ENCODE data around the gene ATP1A2.

ATP1A2 gene

GRCh38 chr1:160084771-160085321, 30.7 kb upstream of the ATP1A2 start:
- peaks cover 4 to 28% (median 15%) of the 10 kb centered on the region in 5 donors for H3K36me3 ChIP-seq (ENCODE audit: control insufficient read depth in 5 of 5, insufficient read depth in 5 of 5, low read length in 5 of 5)
- no peak overlapping the region for H3K4me3 ChIP-seq (ENCODE audit: low read depth in 1 of 5, low read length in 5 of 5)
- H3K27ac ChIP-seq (ENCODE audit: low read depth, low read length) = no peak overlapping the region
- no peaks in the 10 kb centered on the region for H3K9me3 ChIP-seq (ENCODE audit: control insufficient read depth in 5 of 5, low read length in 5 of 5)
- peaks cover 33 to 42% (median 37%) of the 10 kb centered on the region in 5 donors for H3K27me3 ChIP-seq (ENCODE audit: control insufficient read depth in 5 of 5, insufficient read depth in 4 of 5, low read length in 5 of 5)
- H3K4me1 ChIP-seq (ENCODE audit: control insufficient read depth in 5 of 5, insufficient read depth in 5 of 5, low read length in 5 of 5) = peaks cover 0 to 12% (median 5%) of the 10 kb centered on the region in 5 donors
- no peak overlapping the region for H3K9ac ChIP-seq (ENCODE audit: low read length in 5 of 5)

GRCh38 chr1:160085686-160086455, 29.7 kb upstream of the ATP1A2 start:
- H3K4me3 ChIP-seq (ENCODE audit: low read depth in 1 of 5, low read length in 5 of 5) = no peak overlapping the region
- peaks cover 28 to 37% (median 33%) of the 10 kb centered on the region in 5 donors for H3K27me3 ChIP-seq (ENCODE audit: control insufficient read depth in 5 of 5, insufficient read depth in 4 of 5, low read length in 5 of 5)
- H3K36me3 ChIP-seq (ENCODE audit: control insufficient read depth in 5 of 5, insufficient read depth in 5 of 5, low read length in 5 of 5) = peaks cover 4 to 38% (median 25%) of the 10 kb centered on the region in 5 donors
- H3K4me1 ChIP-seq (ENCODE audit: control insufficient read depth in 5 of 5, insufficient read depth in 5 of 5, low read length in 5 of 5) = peaks cover 0 to 12% (median 5%) of the 10 kb centered on the region in 5 donors
- H3K27ac ChIP-seq (ENCODE audit: low read depth, low read length) = peak overlapping the region; percentile 39
- no peaks in the 10 kb centered on the region for H3K9me3 ChIP-seq (ENCODE audit: control insufficient read depth in 5 of 5, low read length in 5 of 5)
- H3K9ac ChIP-seq (ENCODE audit: low read length in 5 of 5) = peak overlapping the region in 1 of 5 donors; percentile 19

- no peaks in the 10 kb centered on the region for H3K9me3 ChIP-seq (ENCODE audit: control insufficient read depth in 5 of 5, low read length in 5 of 5)
- no peak overlapping the region for H3K4me3 ChIP-seq (ENCODE audit: low read depth in 1 of 5, low read length in 5 of 5)
- peak overlapping the region; percentile 39 for H3K27ac ChIP-seq (ENCODE audit: low read depth, low read length)
- peaks cover 0 to 12% (median 5%) of the 10 kb centered on the region in 5 donors for H3K4me1 ChIP-seq (ENCODE audit: control insufficient read depth in 5 of 5, insufficient read depth in 5 of 5, low read length in 5 of 5)
- H3K9ac ChIP-seq (ENCODE audit: low read length in 5 of 5) = no peak overlapping the region
- H3K36me3 ChIP-seq (ENCODE audit: control insufficient read depth in 5 of 5, insufficient read depth in 5 of 5, low read length in 5 of 5) = peaks cover 4 to 44% (median 30%) of the 10 kb centered on the region in 5 donors
- H3K27me3 ChIP-seq (ENCODE audit: control insufficient read depth in 5 of 5, insufficient read depth in 4 of 5, low read length in 5 of 5) = peaks cover 22 to 31% (median 27%) of the 10 kb centered on the region in 5 donors
Measured at GRCh38 chr1:160086456-160086892, 29.1 kb upstream of the ATP1A2 start.

GRCh38 chr1:160087118-160087662, 28.4 kb upstream of the ATP1A2 start:
- H3K9ac ChIP-seq (ENCODE audit: low read length in 5 of 5) = no peak overlapping the region
- peaks cover 0 to 12% (median 5%) of the 10 kb centered on the region in 5 donors for H3K4me1 ChIP-seq (ENCODE audit: control insufficient read depth in 5 of 5, insufficient read depth in 5 of 5, low read length in 5 of 5)
- no peak overlapping the region for H3K4me3 ChIP-seq (ENCODE audit: low read depth in 1 of 5, low read length in 5 of 5)
- peaks cover 4 to 52% (median 37%) of the 10 kb centered on the region in 5 donors for H3K36me3 ChIP-seq (ENCODE audit: control insufficient read depth in 5 of 5, insufficient read depth in 5 of 5, low read length in 5 of 5)
- peaks cover 15 to 24% (median 20%) of the 10 kb centered on the region in 5 donors for H3K27me3 ChIP-seq (ENCODE audit: control insufficient read depth in 5 of 5, insufficient read depth in 4 of 5, low read length in 5 of 5)
- H3K9me3 ChIP-seq (ENCODE audit: control insufficient read depth in 5 of 5, low read length in 5 of 5) = no peaks in the 10 kb centered on the region
- H3K27ac ChIP-seq (ENCODE audit: low read depth, low read length) = no peak overlapping the region

- Histone ChIP-seq H3K36me3 (ENCODE audit: control insufficient read depth in 5 of 5, insufficient read depth in 5 of 5, low read length in 5 of 5) (peaks cover 4 to 79% (median 64%) of the 10 kb centered on the region in 5 donors), H3K9ac (ENCODE audit: low read length in 5 of 5) (no peak overlapping the region), H3K9me3 (ENCODE audit: control insufficient read depth in 5 of 5, low read length in 5 of 5) (no peaks in the 10 kb centered on the region), H3K27ac (ENCODE audit: low read depth, low read length) (no peak overlapping the region), H3K4me1 (ENCODE audit: control insufficient read depth in 5 of 5, insufficient read depth in 5 of 5, low read length in 5 of 5) (peaks cover 0 to 2% (median 0%) of the 10 kb centered on the region in 5 donors), H3K27me3 (ENCODE audit: control insufficient read depth in 5 of 5, insufficient read depth in 4 of 5, low read length in 5 of 5) (no peaks in the 10 kb centered on the region), H3K4me3 (ENCODE audit: low read depth in 1 of 5, low read length in 5 of 5) (no peak overlapping the region)
Measured at GRCh38 chr1:160089883-160090282, 25.7 kb upstream of the ATP1A2 start.

GRCh38 chr1:160090760-160091159, 24.8 kb upstream of the ATP1A2 start:
- Histone ChIP-seq H3K36me3 (ENCODE audit: control insufficient read depth in 5 of 5, insufficient read depth in 5 of 5, low read length in 5 of 5) (peaks cover 4 to 83% (median 68%) of the 10 kb centered on the region in 5 donors), H3K27me3 (ENCODE audit: control insufficient read depth in 5 of 5, insufficient read depth in 4 of 5, low read length in 5 of 5) (no peaks in the 10 kb centered on the region), H3K4me1 (ENCODE audit: control insufficient read depth in 5 of 5, insufficient read depth in 5 of 5, low read length in 5 of 5) (peaks cover 0 to 3% (median 0%) of the 10 kb centered on the region in 5 donors), H3K9me3 (ENCODE audit: control insufficient read depth in 5 of 5, low read length in 5 of 5) (no peaks in the 10 kb centered on the region), H3K27ac (ENCODE audit: low read depth, low read length) (no peak overlapping the region), H3K4me3 (ENCODE audit: low read depth in 1 of 5, low read length in 5 of 5) (no peak overlapping the region), H3K9ac (ENCODE audit: low read length in 5 of 5) (no peak overlapping the region)

GRCh38 chr1:160091666-160092223, 23.8 kb upstream of the ATP1A2 start:
- Histone ChIP-seq H3K27ac (ENCODE audit: low read depth, low read length) (no peak overlapping the region), H3K4me1 (ENCODE audit: control insufficient read depth in 5 of 5, insufficient read depth in 5 of 5, low read length in 5 of 5) (peaks cover 3 to 13% (median 8%) of the 10 kb centered on the region in 5 donors), H3K9ac (ENCODE audit: low read length in 5 of 5) (no peak overlapping the region), H3K9me3 (ENCODE audit: control insufficient read depth in 5 of 5, low read length in 5 of 5) (no peaks in the 10 kb centered on the region), H3K36me3 (ENCODE audit: control insufficient read depth in 5 of 5, insufficient read depth in 5 of 5, low read length in 5 of 5) (peaks cover 3 to 82% (median 68%) of the 10 kb centered on the region in 5 donors), H3K27me3 (ENCODE audit: control insufficient read depth in 5 of 5, insufficient read depth in 4 of 5, low read length in 5 of 5) (no peaks in the 10 kb centered on the region), H3K4me3 (ENCODE audit: low read depth in 1 of 5, low read length in 5 of 5) (no peak overlapping the region)

- H3K9ac ChIP-seq (ENCODE audit: low read length in 5 of 5) = no peak overlapping the region
- H3K27me3 ChIP-seq (ENCODE audit: control insufficient read depth in 5 of 5, insufficient read depth in 4 of 5, low read length in 5 of 5) = no peaks in the 10 kb centered on the region
- H3K36me3 ChIP-seq (ENCODE audit: control insufficient read depth in 5 of 5, insufficient read depth in 5 of 5, low read length in 5 of 5) = peaks cover 0 to 75% (median 66%) of the 10 kb centered on the region in 5 donors
- peaks cover 10 to 20% (median 16%) of the 10 kb centered on the region in 5 donors for H3K4me1 ChIP-seq (ENCODE audit: control insufficient read depth in 5 of 5, insufficient read depth in 5 of 5, low read length in 5 of 5)
- H3K4me3 ChIP-seq (ENCODE audit: low read depth in 1 of 5, low read length in 5 of 5) = no peak overlapping the region
- H3K27ac ChIP-seq (ENCODE audit: low read depth, low read length) = no peak overlapping the region
- no peaks in the 10 kb centered on the region for H3K9me3 ChIP-seq (ENCODE audit: control insufficient read depth in 5 of 5, low read length in 5 of 5)
Measured at GRCh38 chr1:160092366-160093068, 23.0 kb upstream of the ATP1A2 start.

GRCh38 chr1:160093069-160093395, 22.5 kb upstream of the ATP1A2 start:
- H3K4me3 ChIP-seq (ENCODE audit: low read depth in 1 of 5, low read length in 5 of 5) = no peak overlapping the region
- no peaks in the 10 kb centered on the region for H3K9me3 ChIP-seq (ENCODE audit: control insufficient read depth in 5 of 5, low read length in 5 of 5)
- no peak overlapping the region for H3K9ac ChIP-seq (ENCODE audit: low read length in 5 of 5)
- peaks cover 13 to 25% (median 21%) of the 10 kb centered on the region in 5 donors for H3K4me1 ChIP-seq (ENCODE audit: control insufficient read depth in 5 of 5, insufficient read depth in 5 of 5, low read length in 5 of 5)
- H3K27ac ChIP-seq (ENCODE audit: low read depth, low read length) = no peak overlapping the region
- peaks cover 0 to 70% (median 63%) of the 10 kb centered on the region in 5 donors for H3K36me3 ChIP-seq (ENCODE audit: control insufficient read depth in 5 of 5, insufficient read depth in 5 of 5, low read length in 5 of 5)
- no peaks in the 10 kb centered on the region for H3K27me3 ChIP-seq (ENCODE audit: control insufficient read depth in 5 of 5, insufficient read depth in 4 of 5, low read length in 5 of 5)

All from subcutaneous abdominal adipose tissue (tissue), 5 donors.